Measurements from ENCODE around the gene COG6.

Gene COG6

DNA sequence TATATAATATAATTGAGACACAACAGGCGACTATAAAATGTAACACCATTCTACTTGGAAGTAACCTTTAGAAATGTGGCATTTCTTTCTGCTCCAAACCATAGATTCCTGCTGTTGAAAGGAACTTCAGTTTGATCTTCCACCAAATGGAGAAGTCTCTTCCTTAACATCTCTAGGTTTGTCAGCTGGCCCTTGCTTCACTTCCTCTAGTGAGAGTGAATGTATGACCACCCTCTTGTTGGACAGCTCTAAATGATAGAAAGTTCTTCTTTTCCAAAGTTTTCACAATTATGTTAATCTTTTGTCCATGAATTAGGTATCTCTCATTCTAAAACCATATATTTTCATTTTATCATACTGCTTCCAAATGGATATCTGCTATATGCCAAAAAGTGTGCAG lies 13.8 kb upstream of the COG6 start:
- no peaks in the 10 kb centered on the region for H3K27me3 ChIP-seq (ENCODE audit: control insufficient read depth in 1 of 2, insufficient read depth in 2 of 2, low read length in 2 of 2)
- H3K36me3 ChIP-seq (ENCODE audit: insufficient read depth, low read length) = no peaks in the 10 kb centered on the region
- no peak overlapping the region for H3K4me3 ChIP-seq (ENCODE audit: low read depth in 1 of 2, low read length in 2 of 2)
- H3K9me3 ChIP-seq (ENCODE audit: low read length) = no peaks in the 10 kb centered on the region
- H3K27ac ChIP-seq (ENCODE audit: low read depth, low read length) = no peak overlapping the region
- no peak overlapping the region for H3K9ac ChIP-seq (ENCODE audit: low read length)
- H3K4me1 ChIP-seq (ENCODE audit: insufficient read depth, low read length) = no peaks in the 10 kb centered on the region

- no peak overlapping the region for H3K4me3 ChIP-seq (ENCODE audit: low read depth in 1 of 2, low read length in 2 of 2)
- H3K4me1 ChIP-seq (ENCODE audit: insufficient read depth, low read length) = no peaks in the 10 kb centered on the region
- no peaks in the 10 kb centered on the region for H3K36me3 ChIP-seq (ENCODE audit: insufficient read depth, low read length)
- no peak overlapping the region for H3K9ac ChIP-seq (ENCODE audit: low read length)
- H3K27me3 ChIP-seq (ENCODE audit: control insufficient read depth in 1 of 2, insufficient read depth in 2 of 2, low read length in 2 of 2) = no peaks in the 10 kb centered on the region
- H3K9me3 ChIP-seq (ENCODE audit: low read length) = no peaks in the 10 kb centered on the region
- H3K27ac ChIP-seq (ENCODE audit: low read depth, low read length) = no peak overlapping the region
These were observed 9.3 kb upstream of the COG6 start for GRCh38 chr13:39646122-39646521.

GRCh38 chr13:39655041-39655568 lies 357 bp upstream of the COG6 start:
- Histone ChIP-seq H3K9ac (ENCODE audit: low read length) (no peak overlapping the region), H3K4me1 (ENCODE audit: insufficient read depth, low read length) (no peaks in the 10 kb centered on the region), H3K27ac (ENCODE audit: low read depth, low read length) (peak overlapping the region; percentile 76), H3K27me3 (ENCODE audit: control insufficient read depth in 1 of 2, insufficient read depth in 2 of 2, low read length in 2 of 2) (no peaks in the 10 kb centered on the region), H3K36me3 (ENCODE audit: insufficient read depth, low read length) (no peaks in the 10 kb centered on the region), H3K4me3 (ENCODE audit: low read depth in 1 of 2, low read length in 2 of 2) (peak overlapping the region; percentile 89 to 98), H3K9me3 (ENCODE audit: low read length) (no peaks in the 10 kb centered on the region)

DNA sequence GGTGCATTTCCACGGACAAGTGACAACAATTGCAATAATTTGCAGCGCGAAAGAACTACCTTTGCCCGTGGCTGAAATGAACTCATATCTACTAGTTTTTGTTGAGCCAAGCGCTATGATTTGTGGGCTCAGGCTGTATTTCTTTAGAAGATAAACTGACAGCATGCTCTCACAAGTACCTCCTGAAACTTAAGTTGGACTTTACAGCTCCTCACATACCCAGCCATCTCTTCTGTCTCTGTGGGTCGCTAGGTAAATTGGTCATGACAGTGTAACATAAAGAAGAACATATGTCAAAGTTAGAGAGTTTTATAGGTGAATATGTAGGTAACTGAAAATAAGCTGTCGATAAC lies 839 bp downstream of the COG6 start:
- peaks cover 4% of the 10 kb centered on the region for H3K36me3 ChIP-seq (ENCODE audit: insufficient read depth, low read length)
- peak overlapping the region; percentile 39 for H3K9ac ChIP-seq (ENCODE audit: low read length)
- H3K9me3 ChIP-seq (ENCODE audit: low read length) = no peaks in the 10 kb centered on the region
- no peaks in the 10 kb centered on the region for H3K4me1 ChIP-seq (ENCODE audit: insufficient read depth, low read length)
- peak overlapping the region; percentile 89 to 98 for H3K4me3 ChIP-seq (ENCODE audit: low read depth in 1 of 2, low read length in 2 of 2)
- H3K27me3 ChIP-seq (ENCODE audit: control insufficient read depth in 1 of 2, insufficient read depth in 2 of 2, low read length in 2 of 2) = no peaks in the 10 kb centered on the region
- H3K27ac ChIP-seq (ENCODE audit: low read depth, low read length) = no peak overlapping the region

DNA sequence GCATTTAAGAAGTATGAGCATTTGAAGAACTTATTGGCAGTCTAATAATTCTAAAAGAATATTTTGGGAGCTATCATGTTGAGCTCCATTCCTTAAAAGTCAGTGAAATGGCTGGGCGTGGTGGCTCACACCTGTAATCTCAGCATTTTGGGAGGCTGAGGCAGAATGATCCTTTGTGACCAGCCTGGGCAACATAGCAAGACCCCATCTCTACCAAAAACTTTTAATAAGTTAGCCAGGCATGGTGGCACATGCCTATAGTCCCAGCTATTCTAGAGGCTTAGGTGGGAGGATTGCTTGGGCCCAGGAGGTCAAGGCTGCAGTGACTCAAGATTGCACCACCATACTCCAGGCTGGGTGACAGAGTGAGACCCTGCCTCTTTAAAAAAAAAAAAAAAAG lies 8.0 kb downstream of the COG6 start:
- Histone ChIP-seq H3K27ac (ENCODE audit: low read depth, low read length) (no peak overlapping the region), H3K9ac (ENCODE audit: low read length) (no peak overlapping the region)

DNA sequence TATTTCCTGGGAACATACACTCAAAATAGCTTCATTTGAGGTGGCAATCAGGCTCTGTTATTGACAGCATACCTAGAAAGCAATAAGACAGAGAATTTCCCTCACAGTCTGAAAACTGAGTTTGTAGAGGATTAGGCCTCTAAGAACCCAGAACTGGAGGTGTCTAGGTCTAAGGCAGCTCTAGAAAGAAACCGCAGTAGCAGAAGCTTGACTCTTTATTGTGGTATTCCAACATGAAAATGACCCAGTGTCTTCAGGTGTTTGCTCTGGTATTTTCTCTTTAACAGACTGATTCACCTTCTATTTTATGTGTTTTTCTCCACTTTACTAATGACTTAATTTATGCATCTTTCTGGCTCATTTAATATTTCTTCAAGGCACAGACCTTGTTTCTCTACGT lies 8.5 kb downstream of the COG6 start:
- Histone ChIP-seq H3K9me3 (ENCODE audit: low read length) (no peaks in the 10 kb centered on the region), H3K27ac (ENCODE audit: low read depth, low read length) (no peak overlapping the region), H3K36me3 (ENCODE audit: insufficient read depth, low read length) (peaks cover 5% of the 10 kb centered on the region), H3K4me3 (ENCODE audit: low read depth in 1 of 2, low read length in 2 of 2) (no peak overlapping the region), H3K4me1 (ENCODE audit: insufficient read depth, low read length) (no peaks in the 10 kb centered on the region), H3K9ac (ENCODE audit: low read length) (no peak overlapping the region), H3K27me3 (ENCODE audit: control insufficient read depth in 1 of 2, insufficient read depth in 2 of 2, low read length in 2 of 2) (no peaks in the 10 kb centered on the region)

More for the DNA sequence above, 8.0 kb downstream of the COG6 start:
- Histone ChIP-seq H3K4me1 (ENCODE audit: insufficient read depth, low read length) (no peaks in the 10 kb centered on the region), H3K36me3 (ENCODE audit: insufficient read depth, low read length) (peaks cover 5% of the 10 kb centered on the region), H3K27me3 (ENCODE audit: control insufficient read depth in 1 of 2, insufficient read depth in 2 of 2, low read length in 2 of 2) (no peaks in the 10 kb centered on the region), H3K4me3 (ENCODE audit: low read depth in 1 of 2, low read length in 2 of 2) (no peak overlapping the region), H3K9me3 (ENCODE audit: low read length) (no peaks in the 10 kb centered on the region)

- no peaks in the 10 kb centered on the region for H3K9me3 ChIP-seq (ENCODE audit: low read length)
- H3K27ac ChIP-seq (ENCODE audit: low read depth, low read length) = no peak overlapping the region
- H3K4me3 ChIP-seq (ENCODE audit: low read depth in 1 of 2, low read length in 2 of 2) = no peak overlapping the region
- H3K27me3 ChIP-seq (ENCODE audit: control insufficient read depth in 1 of 2, insufficient read depth in 2 of 2, low read length in 2 of 2) = no peaks in the 10 kb centered on the region
- no peak overlapping the region for H3K9ac ChIP-seq (ENCODE audit: low read length)
- peaks cover 5% of the 10 kb centered on the region for H3K36me3 ChIP-seq (ENCODE audit: insufficient read depth, low read length)
- H3K4me1 ChIP-seq (ENCODE audit: insufficient read depth, low read length) = no peaks in the 10 kb centered on the region
These were observed 10.3 kb downstream of the COG6 start for GRCh38 chr13:39665763-39666162.

- H3K27ac ChIP-seq (ENCODE audit: low read depth, low read length) = no peak overlapping the region
- H3K4me1 ChIP-seq (ENCODE audit: insufficient read depth, low read length) = no peaks in the 10 kb centered on the region
- no peak overlapping the region for H3K9ac ChIP-seq (ENCODE audit: low read length)
- H3K27me3 ChIP-seq (ENCODE audit: control insufficient read depth in 1 of 2, insufficient read depth in 2 of 2, low read length in 2 of 2) = no peaks in the 10 kb centered on the region
- H3K9me3 ChIP-seq (ENCODE audit: low read length) = no peaks in the 10 kb centered on the region
- peaks cover 4% of the 10 kb centered on the region for H3K36me3 ChIP-seq (ENCODE audit: insufficient read depth, low read length)
- no peak overlapping the region for H3K4me3 ChIP-seq (ENCODE audit: low read depth in 1 of 2, low read length in 2 of 2)
These were observed 15.0 kb downstream of the COG6 start for GRCh38 chr13:39670445-39670844.

DNA sequence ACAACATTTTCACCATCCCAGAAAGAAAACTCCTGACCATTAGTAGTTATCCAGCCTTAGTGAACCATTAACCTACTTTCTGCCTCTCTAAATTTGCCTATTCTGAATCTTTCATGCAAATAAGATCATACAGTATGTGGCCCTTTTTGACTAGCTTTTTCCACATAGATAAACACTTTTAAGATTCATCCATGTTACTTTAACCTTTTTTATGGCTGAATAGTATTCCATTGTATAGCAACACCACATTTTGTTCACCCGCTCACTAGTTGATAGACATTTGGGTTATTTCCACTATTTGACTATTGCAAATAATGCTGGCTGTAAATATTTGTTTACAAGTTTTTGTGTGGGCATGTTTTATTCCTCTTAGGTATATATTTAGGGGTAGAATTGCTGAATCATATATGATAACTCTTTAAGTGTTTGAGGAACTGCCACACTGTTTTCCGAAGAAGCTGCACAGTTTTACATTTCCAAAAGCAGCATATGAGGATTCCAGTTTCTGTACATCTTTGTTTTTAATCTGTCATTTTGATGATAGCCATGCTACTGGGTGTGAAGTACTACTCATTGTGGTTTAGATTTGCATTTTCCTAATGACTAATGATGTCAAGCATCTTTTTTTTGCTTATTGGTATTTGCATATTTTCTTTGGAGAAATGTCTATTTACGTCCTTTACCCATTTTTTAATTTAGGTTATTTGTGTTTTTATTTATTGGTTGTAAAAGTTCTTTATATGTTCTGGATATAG lies 17.1 kb downstream of the COG6 start:
- Histone ChIP-seq H3K36me3 (ENCODE audit: insufficient read depth, low read length) (peaks cover 4% of the 10 kb centered on the region), H3K9me3 (ENCODE audit: low read length) (no peaks in the 10 kb centered on the region), H3K27ac (ENCODE audit: low read depth, low read length) (no peak overlapping the region), H3K4me3 (ENCODE audit: low read depth in 1 of 2, low read length in 2 of 2) (no peak overlapping the region), H3K9ac (ENCODE audit: low read length) (no peak overlapping the region), H3K4me1 (ENCODE audit: insufficient read depth, low read length) (no peaks in the 10 kb centered on the region), H3K27me3 (ENCODE audit: control insufficient read depth in 1 of 2, insufficient read depth in 2 of 2, low read length in 2 of 2) (no peaks in the 10 kb centered on the region)

- Histone ChIP-seq H3K9ac (ENCODE audit: low read length) (no peak overlapping the region), H3K27me3 (ENCODE audit: control insufficient read depth in 1 of 2, insufficient read depth in 2 of 2, low read length in 2 of 2) (no peaks in the 10 kb centered on the region), H3K4me3 (ENCODE audit: low read depth in 1 of 2, low read length in 2 of 2) (no peak overlapping the region), H3K36me3 (ENCODE audit: insufficient read depth, low read length) (peaks cover 13% of the 10 kb centered on the region), H3K27ac (ENCODE audit: low read depth, low read length) (no peak overlapping the region), H3K4me1 (ENCODE audit: insufficient read depth, low read length) (no peaks in the 10 kb centered on the region), H3K9me3 (ENCODE audit: low read length) (no peaks in the 10 kb centered on the region)
These were observed 20.4 kb downstream of the COG6 start for GRCh38 chr13:39675904-39676303.

- no peak overlapping the region for H3K27ac ChIP-seq (ENCODE audit: low read depth, low read length)
These were observed 20.9 kb downstream of the COG6 start for GRCh38 chr13:39676315-39676876.

GRCh38 chr13:39682310-39682709 lies 26.8 kb downstream of the COG6 start:
- Histone ChIP-seq H3K36me3 (ENCODE audit: insufficient read depth, low read length) (peaks cover 15% of the 10 kb centered on the region), H3K9me3 (ENCODE audit: low read length) (no peaks in the 10 kb centered on the region), H3K4me1 (ENCODE audit: insufficient read depth, low read length) (no peaks in the 10 kb centered on the region), H3K27ac (ENCODE audit: low read depth, low read length) (no peak overlapping the region), H3K9ac (ENCODE audit: low read length) (no peak overlapping the region), H3K4me3 (ENCODE audit: low read depth in 1 of 2, low read length in 2 of 2) (no peak overlapping the region), H3K27me3 (ENCODE audit: control insufficient read depth in 1 of 2, insufficient read depth in 2 of 2, low read length in 2 of 2) (no peaks in the 10 kb centered on the region)

More at GRCh38 chr13:39676315-39676876, 20.9 kb downstream of the COG6 start:
- H3K4me1 ChIP-seq (ENCODE audit: insufficient read depth, low read length) = no peaks in the 10 kb centered on the region
- peaks cover 16% of the 10 kb centered on the region for H3K36me3 ChIP-seq (ENCODE audit: insufficient read depth, low read length)
- H3K9me3 ChIP-seq (ENCODE audit: low read length) = no peaks in the 10 kb centered on the region
- H3K4me3 ChIP-seq (ENCODE audit: low read depth in 1 of 2, low read length in 2 of 2) = no peak overlapping the region
- no peaks in the 10 kb centered on the region for H3K27me3 ChIP-seq (ENCODE audit: control insufficient read depth in 1 of 2, insufficient read depth in 2 of 2, low read length in 2 of 2)
- H3K9ac ChIP-seq (ENCODE audit: low read length) = no peak overlapping the region

Measured in muscle layer of colon (tissue), 2 donors.